A673 (cell line): ENCODE measurements around the gene GOLGA7B. TPM values are rescaled to one million over a fixed set of nuclear protein-coding genes. Genes with fewer than 3 reads are reported as not detected.

ENCODE experiments used
- BruUV-seq: library from RNA; stranded (reverse); fragments of 400-500 nt; replicated peaks from 2 replicates; lab custom pipeline; 2021; lab: Mats Ljungman, UMichigan
- CTCF ChIA-PET: fragments of 300-600 bp; sonication (Branson Sonifier 250); formaldehyde crosslinking; loops from one replicate; lab custom pipeline; 2022; ENCODE audit warnings: antibody characterized with exemption; lab: Charles Lee
- POLR2A ChIA-PET: fragments of 300-600 bp; sonication (Branson Sonifier 250); formaldehyde crosslinking; loops from one replicate; lab custom pipeline; 2022; ENCODE audit warnings: antibody characterized with exemption; ENCODE audit not compliant: low non-redundant PET; lab: Charles Lee
- DNase-seq: peaks from one replicate; pipeline ENCODE4 v3.0.0-alpha.2; 2015; ENCODE audit warnings: low spot score
- H3K27ac ChIP-seq: fragments of 200-600 bp; sonication (generic); 2 replicates; pipeline ENCODE4 v1.5.1; 2016; ENCODE audit warnings: mixed run types, low read depth, mild to moderate bottlenecking, mixed read lengths, antibody characterized with exemption, low read length; ENCODE audit not compliant: poor library complexity, severe bottlenecking
- H3K27me3 ChIP-seq: fragments of 200-600 bp; sonication (generic); replicated peaks from 2 replicates; pipeline ENCODE4 v1.6.1; 2017; ENCODE audit warnings: mixed run types, low read depth, mild to moderate bottlenecking, mixed read lengths, antibody characterized with exemption, low read length; ENCODE audit not compliant: insufficient read depth, poor library complexity
- H3K36me3 ChIP-seq: fragments of 200-600 bp; sonication (generic); 2 replicates; pipeline ENCODE4 v1.6.1; 2016; ENCODE audit warnings: mixed run types, mild to moderate bottlenecking, mixed read lengths, antibody characterized with exemption, low read length; ENCODE audit not compliant: insufficient read depth, poor library complexity, severe bottlenecking
- H3K4me1 ChIP-seq: fragments of 200-600 bp; sonication (generic); 2 replicates; pipeline ENCODE4 v1.6.1; 2017; ENCODE audit warnings: mixed run types, mild to moderate bottlenecking, mixed read lengths, antibody characterized with exemption, low read length; ENCODE audit not compliant: insufficient read depth, poor library complexity, severe bottlenecking
- H3K4me3 ChIP-seq: fragments of 200-600 bp; sonication (generic); 2 replicates; pipeline ENCODE4 v1.5.1; 2016; ENCODE audit warnings: low read depth, mixed run types, mild to moderate bottlenecking, mixed read lengths, low read length; ENCODE audit not compliant: poor library complexity, severe bottlenecking
- H3K9me3 ChIP-seq: fragments of 200-600 bp; sonication (generic); 2 replicates; pipeline ENCODE4 v1.6.1; 2016; ENCODE audit warnings: mixed run types, low read depth, mild to moderate bottlenecking, mixed read lengths, antibody characterized with exemption, low read length; ENCODE audit not compliant: poor library complexity, severe bottlenecking
- CTCF ChIP-seq: fragments of 300-800, 200-600 bp; sonication (generic); conservative IDR thresholded peaks from 2 replicates; pipeline ENCODE4 v1.5.1; 2017; ENCODE audit warnings: low read depth, mild to moderate bottlenecking, antibody characterized with exemption, low read length, moderate library complexity, mixed read lengths
- EZH2 ChIP-seq: fragments of 200-600 bp; sonication (generic); IDR thresholded peaks from 2 replicates; pipeline ENCODE4 v1.6.1; 2017; ENCODE audit warnings: borderline replicate concordance, low read depth, mild to moderate bottlenecking, mixed read lengths, antibody characterized with exemption, low read length; ENCODE audit not compliant: poor library complexity, severe bottlenecking
- intact Hi-C: fragments of 100-400 bp; cut with micrococcal nuclease; formaldehyde crosslinking; loops from one replicate; pipeline ENCODE4 v1.10.0; 2022; ENCODE audit not compliant: unreplicated experiment
- total RNA-seq: library from RNA; stranded (reverse); gene quantifications from 2 replicates; pipeline ENCODE4 v1.2.3, GENCODE V29; 2021

GOLGA7B gene
- total RNA-seq, 1 experiment from 2014 or later, result 0.64 TPM

- Histone ChIP-seq H3K27me3 (no peaks in the 10 kb centered on the region), H3K9me3 (no peaks in the 10 kb centered on the region), H3K4me1 (no peaks in the 10 kb centered on the region), H3K36me3 (no peaks in the 10 kb centered on the region), H3K27ac (no peak overlapping the region), H3K4me3 (no peak overlapping the region)
- CTCF ChIA-PET, result no interaction called here
- intact Hi-C loops, result no loop called here
- no peak for DNase-seq
- no TSS peak for BruUV-seq
- POLR2A ChIA-PET, result no interaction called here
- TF ChIP-seq EZH2 (no peak), CTCF (no peak)
Observed at GRCh38 chr10:97852277-97852676, 2.6 kb downstream of the GOLGA7B start.

- TF ChIP-seq EZH2 (no peak), CTCF (no peak)
- intact Hi-C loops, result no loop called here
- Histone ChIP-seq H3K27ac (no peak overlapping the region), H3K36me3 (no peaks in the 10 kb centered on the region), H3K4me3 (no peak overlapping the region), H3K9me3 (no peaks in the 10 kb centered on the region), H3K4me1 (no peaks in the 10 kb centered on the region), H3K27me3 (no peaks in the 10 kb centered on the region)
- CTCF ChIA-PET, result no interaction called here
- POLR2A ChIA-PET, result no interaction called here
- DNase-seq, result no peak
- BruUV-seq, result no TSS peak
Observed at GRCh38 chr10:97852840-97853405, 3.3 kb downstream of the GOLGA7B start.

GRCh38 chr10:97854743-97855142 is 5.1 kb downstream of the GOLGA7B start:
- no TSS peak for BruUV-seq
- Histone ChIP-seq H3K4me3 (no peak overlapping the region), H3K36me3 (no peaks in the 10 kb centered on the region), H3K9me3 (no peaks in the 10 kb centered on the region), H3K4me1 (no peaks in the 10 kb centered on the region), H3K27ac (no peak overlapping the region), H3K27me3 (no peaks in the 10 kb centered on the region)
- no peak for TF ChIP-seq CTCF
- no peak for DNase-seq
- POLR2A ChIA-PET, result no interaction called here
- CTCF ChIA-PET, result no interaction called here
- intact Hi-C loops, result no loop called here
